GM12891 (cell line): ENCODE results near the gene MRRF.

ENCODE experiments used
- PAX5 ChIP-seq: IDR thresholded peaks from 2 replicates; pipeline ENCODE4 v1.6.1; 2011; ENCODE audit warnings: low read length, moderate library complexity, mild to moderate bottlenecking; ENCODE audit not compliant: insufficient read depth, severe bottlenecking
- POLR2A ChIP-seq: IDR thresholded peaks from 2 replicates; pipeline ENCODE4 v1.6.1; 2011; ENCODE audit warnings: low read depth, low read length, control low read depth
- POLR2AphosphoS5 ChIP-seq: IDR thresholded peaks from 2 replicates; pipeline ENCODE4 v1.6.1; 2011; ENCODE audit warnings: low read depth, low read length, control low read depth
- POU2F2 ChIP-seq: IDR thresholded peaks from 2 replicates; pipeline ENCODE4 v1.6.1; 2011; ENCODE audit warnings: low read depth, mild to moderate bottlenecking, control low read depth, low read length, moderate library complexity
- SPI1 ChIP-seq: IDR thresholded peaks from 2 replicates; pipeline ENCODE4 v1.6.1; 2011; ENCODE audit warnings: low read depth, low read length, control low read depth
- TAF1 ChIP-seq: IDR thresholded peaks from 2 replicates; pipeline ENCODE4 v1.6.1; 2011; ENCODE audit warnings: low read depth, low read length, control low read depth

- TF ChIP-seq TAF1 (no peak), POLR2A (no peak), POLR2AphosphoS5 (no peak), SPI1 (no peak), POU2F2 (no peak), PAX5 (no peak)
These were observed 104.0 kb downstream of the MRRF start for GRCh38 chr9:122368642-122369041.
